Stimulated activated CD4-positive, alpha-beta T cell treated with anti-CD3 and anti-CD28 coated beads, Interleukin-4, amount 100 ng/mL, for 48 hours (primary cell): ENCODE measurements around the gene TBC1D2.
"Not testable (repeated sequence)": the region's sequence is repeated elsewhere in the genome, so short reads cannot be mapped to it uniquely, and the experiment has no call there.

Source experiments
- DNase-seq, 2 donors: peaks; one replicate each; pipeline ENCODE4 v3.0.0-alpha.2; 2020; ENCODE audit warnings: low read depth in 2 of 2

The TBC1D2 gene, protein sequence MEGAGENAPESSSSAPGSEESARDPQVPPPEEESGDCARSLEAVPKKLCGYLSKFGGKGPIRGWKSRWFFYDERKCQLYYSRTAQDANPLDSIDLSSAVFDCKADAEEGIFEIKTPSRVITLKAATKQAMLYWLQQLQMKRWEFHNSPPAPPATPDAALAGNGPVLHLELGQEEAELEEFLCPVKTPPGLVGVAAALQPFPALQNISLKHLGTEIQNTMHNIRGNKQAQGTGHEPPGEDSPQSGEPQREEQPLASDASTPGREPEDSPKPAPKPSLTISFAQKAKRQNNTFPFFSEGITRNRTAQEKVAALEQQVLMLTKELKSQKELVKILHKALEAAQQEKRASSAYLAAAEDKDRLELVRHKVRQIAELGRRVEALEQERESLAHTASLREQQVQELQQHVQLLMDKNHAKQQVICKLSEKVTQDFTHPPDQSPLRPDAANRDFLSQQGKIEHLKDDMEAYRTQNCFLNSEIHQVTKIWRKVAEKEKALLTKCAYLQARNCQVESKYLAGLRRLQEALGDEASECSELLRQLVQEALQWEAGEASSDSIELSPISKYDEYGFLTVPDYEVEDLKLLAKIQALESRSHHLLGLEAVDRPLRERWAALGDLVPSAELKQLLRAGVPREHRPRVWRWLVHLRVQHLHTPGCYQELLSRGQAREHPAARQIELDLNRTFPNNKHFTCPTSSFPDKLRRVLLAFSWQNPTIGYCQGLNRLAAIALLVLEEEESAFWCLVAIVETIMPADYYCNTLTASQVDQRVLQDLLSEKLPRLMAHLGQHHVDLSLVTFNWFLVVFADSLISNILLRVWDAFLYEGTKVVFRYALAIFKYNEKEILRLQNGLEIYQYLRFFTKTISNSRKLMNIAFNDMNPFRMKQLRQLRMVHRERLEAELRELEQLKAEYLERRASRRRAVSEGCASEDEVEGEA

DNA sequence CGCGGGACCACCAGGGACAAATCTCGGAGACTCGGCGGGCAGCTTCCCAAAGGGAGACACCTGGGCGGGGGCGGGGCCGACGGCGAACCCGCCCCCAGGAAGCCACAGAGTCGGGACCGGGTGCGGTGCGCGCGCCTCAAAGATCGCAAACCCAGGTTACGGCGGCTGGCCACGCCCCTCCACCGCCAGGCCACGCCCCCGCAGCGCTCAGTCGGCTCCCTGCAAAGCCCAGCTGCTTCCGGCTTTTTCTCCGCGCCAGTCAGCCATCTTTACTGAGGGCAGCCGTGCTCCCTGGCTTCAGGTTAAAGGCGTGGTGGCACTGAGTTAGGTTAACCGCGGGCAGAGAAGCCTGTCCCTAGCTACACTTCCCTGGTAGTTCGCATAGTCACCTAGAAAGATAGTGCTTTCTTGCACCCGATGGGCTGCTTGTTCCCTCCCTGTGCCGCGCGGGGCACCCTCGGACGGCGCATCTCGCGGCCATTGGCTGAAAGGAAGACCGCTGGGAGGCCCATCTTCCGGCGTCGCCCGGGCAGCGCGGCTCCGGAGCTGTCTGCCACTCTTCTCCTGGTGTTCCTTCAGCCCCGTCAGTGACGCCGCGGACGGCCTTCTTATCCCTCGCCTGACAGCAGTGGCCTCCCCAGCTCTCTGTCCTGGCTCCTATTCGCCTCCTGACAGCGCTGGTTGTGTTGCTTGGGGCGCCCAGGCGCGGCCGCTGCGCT lies at the start of gene TBC1D2:
Gene TBC1D2, minus strand, starts transcription at position 72 of the 719 bp plus-strand sequence. CDS start 108 bp downstream, outside the sequence.
- DNase-seq = peak; percentile 95 to 96

DNA sequence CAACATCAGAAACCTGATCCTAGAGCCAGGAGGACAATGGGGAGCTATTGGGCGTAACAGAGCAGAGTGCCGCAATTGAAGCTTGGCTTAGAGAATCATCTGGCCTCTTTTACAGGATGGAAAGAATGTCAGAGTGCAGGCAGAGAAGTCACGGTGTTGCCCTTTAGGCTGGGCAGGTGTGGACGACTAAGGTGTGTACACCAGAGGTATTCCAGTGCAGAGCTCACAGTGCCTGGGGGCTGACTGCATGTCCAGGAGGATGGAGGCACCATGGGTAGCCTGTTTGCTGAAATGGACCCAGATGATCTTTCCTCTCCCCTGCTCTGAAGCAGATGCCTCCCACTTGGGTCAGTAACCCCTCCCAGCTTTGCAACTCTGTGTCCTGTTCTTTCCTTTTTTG lies 48.9 kb upstream of the TBC1D2 start:
- DNase-seq = no peak

DNA sequence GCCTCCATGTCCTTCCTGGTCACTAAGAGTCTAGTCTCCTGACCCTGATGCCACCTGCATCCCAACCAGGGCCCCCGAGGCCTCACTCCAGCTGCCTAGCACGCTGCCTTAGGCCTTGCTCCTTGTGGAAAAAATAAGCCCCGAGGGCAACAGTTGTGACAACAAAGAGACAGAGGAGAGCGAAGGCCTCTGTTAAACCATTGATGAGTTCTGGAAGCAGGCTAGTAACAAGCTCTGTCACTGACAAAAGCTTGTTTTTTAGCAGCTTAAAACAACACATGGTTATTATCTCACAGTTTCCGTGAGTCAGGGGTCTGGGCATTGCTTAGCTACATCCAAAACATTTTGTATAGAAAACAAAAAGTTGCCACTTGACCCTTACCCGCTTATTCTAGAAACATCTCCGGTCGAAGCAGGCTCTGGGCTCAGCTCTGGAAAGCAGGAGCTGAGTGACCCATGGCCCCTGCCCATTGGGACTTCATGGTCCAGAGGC lies 48.2 kb upstream of the TBC1D2 start:
- no peak for DNase-seq

DNA sequence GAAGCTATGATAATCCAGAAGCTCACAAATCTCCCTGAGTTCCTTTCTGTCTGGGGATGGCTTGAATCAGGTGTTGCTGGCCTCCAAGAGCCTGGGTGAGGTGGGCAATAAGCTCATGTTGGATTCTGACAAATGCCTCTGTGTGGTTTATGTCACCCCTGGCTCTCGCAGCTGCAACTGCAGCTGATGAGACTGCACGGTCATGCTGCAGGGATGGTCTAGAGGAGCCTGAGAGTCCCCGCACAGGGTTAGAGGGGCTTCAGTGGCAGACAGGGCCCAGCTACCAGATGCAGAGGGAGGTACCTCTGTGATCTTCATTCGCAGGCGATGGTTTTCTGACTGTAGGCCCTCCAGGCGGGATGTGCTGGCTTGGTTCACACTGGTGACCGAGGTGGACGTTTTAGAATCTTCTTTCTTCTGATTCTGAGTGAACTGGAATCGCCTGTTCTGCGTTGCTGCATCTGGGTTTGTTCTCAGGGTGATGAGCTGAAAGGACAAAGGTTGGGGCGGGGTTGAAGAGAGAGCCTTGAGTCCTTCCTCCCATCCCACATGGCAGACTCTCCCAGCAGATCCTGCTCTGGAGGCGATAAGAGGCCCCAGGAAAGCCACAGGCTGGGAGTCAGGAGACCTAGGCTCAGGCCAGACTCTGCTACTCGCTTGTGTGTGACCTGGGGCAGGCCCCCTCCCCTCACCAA lies 47.6 kb upstream of the TBC1D2 start:
- no peak for DNase-seq

DNA sequence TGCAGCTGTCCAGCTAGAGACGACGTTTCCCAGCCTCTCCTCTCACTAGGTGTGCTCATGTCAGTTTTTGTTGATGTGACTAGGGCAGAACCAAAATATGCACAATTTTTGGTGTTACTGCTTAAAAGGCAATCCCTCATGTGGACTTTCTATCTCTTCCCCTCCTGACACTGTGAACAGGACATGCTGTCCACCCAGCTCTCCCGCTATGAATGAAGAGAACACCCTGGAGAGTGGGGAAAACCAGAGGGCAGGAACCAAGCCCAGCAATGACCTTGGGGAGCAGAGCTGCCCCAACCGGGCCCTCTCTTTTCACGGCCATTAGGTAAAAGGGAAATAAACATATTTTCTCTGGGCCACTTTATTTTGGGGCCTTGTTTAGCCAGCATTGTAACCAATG lies 46.7 kb upstream of the TBC1D2 start:
- no peak for DNase-seq

DNA sequence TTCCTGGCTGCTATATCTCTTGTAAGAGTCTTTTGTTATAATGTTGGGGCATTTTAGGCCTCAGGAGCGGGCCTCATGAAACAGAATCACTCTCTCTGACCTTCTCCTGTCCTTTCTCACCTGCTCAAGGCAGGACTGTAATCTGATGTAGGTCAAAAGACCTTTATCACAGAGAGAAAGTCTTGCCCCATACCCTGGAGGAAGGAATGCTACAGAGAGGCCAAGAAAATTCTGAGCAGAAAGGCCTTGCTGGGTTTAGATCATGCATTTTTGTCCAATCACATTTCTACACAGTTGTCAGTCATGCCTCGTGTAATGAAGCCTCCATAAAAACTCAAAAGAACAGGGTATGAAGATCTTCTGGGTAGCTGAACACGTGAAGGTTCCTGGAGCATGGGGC lies 45.2 kb upstream of the TBC1D2 start:
- no peak for DNase-seq

DNA sequence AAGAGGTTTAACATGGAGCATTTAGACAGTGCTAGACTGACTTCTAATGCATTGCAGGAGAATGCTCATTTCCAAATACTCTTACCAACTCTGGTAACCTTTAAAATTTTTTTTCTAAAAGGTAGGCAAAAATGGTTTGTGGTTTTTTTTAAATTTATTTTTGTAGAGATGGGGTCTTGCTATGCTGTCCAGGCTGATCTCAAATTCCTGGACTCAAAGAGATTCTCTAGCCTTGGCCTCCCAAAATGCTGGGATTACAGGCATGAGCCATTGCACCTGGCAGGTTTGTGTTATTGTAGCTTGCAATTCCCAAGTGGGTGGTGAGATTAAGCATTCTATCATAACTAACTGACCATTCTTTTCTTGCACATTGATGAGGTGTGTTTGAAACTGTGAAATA lies 43.0 kb upstream of the TBC1D2 start:
- no peak for DNase-seq

DNA sequence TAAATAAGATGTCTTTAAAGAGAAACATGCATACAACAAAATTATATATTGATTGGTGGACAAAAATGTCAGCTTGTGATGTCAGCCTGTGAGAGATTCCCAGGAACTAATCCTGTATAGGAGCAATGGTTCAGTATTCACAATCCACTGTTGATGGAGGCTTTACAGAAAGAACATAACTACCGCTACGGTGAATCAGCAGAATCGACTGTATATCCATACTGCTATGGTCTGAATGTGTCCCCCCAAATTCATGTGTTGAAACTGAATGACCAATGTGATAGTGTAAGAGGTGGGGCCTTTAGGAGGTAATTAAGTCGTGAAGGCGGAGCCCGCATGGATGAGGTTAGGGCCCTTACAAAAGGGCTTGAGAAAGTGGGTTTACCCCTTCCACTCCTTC lies 40.4 kb upstream of the TBC1D2 start:
- no peak for DNase-seq

DNA sequence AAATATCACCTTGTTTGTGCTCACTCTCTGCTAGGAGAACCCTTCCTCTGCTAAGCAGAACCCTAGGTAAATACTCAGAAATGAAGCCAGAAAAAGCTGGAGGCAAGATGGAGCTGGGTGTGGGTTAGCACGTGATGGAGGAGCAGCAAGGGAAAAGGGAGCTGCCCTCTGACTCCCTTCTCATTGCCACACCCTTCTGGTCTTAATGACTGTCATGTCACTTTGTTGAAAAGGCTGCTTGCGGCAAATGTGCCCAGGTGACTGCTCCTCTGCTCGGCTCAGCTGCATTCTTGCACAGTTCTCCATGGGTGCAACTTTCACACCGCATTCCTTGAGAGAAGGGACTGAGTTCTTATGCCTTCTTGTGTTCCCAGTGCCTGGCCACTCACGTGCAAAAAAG lies 36.4 kb upstream of the TBC1D2 start:
- no peak for DNase-seq

DNA sequence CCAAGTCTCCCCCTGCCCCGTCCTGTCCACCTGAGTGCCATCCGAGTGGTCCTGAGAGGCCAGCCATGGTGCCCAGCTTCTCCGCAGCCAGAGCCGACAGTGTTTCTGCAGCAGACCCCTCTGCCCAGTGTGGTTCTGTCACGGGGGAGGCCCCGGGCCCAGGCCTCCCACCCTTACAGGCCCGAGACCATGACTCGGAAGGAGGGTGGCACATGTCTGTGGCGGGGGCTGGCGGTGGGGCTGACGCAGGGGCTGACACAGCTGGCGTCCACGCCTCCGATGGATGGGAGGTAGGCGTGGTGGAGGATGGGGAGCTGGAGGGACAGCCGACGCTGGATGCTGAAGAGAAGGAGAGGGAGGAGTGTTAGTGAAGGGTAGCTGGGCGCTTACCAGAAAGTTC lies 35.0 kb upstream of the TBC1D2 start:
- DNase-seq = no peak

DNA sequence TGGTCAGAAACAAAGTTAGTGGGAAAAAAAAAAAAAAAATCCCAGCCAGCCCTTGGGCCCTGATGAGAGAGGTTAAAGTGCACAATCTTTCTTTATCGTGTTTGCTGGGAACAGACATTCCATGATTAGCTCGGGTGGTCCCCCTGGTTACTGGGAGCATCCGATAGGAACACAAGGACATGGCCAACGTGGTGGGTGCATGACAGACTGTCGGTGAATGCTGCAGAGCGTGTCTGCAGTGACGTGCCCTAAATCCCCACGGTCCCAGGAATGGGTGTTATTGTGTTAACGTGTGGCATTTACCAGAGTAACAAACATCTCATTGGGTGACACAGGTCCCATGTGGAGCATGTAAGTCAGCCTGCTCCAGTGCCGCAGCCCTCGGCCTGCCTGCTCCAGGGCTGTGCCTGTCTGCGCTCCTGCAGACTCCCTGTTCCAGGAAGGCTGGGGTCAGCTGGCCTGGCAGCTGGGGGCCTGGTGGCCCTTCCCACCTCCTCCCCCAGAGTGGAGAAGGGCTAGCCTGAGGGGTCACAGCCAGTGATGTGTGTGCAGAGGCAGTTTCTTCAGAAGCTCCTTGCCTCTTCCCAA lies 34.3 kb upstream of the TBC1D2 start:
- no peak for DNase-seq

DNA sequence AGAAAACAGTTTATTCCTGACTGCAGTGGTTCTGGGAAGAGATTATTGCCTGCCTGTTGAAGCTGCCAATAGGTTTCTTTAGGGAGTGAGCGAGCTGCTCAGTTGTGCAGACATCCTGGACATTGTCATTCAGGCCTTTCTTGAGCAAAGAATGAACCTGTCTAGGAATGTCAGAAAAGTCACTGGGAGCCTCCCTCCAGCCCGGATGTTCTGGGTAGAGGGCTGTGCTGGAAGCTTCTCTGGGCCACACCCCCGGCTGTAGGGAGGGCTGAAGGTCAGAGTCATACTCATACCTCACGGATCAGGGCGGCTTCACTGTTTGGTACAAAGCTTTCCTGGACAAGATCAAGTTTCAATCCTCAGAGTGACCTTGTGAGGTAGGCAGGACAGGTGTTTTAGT lies 33.4 kb upstream of the TBC1D2 start:
- no peak for DNase-seq

DNA sequence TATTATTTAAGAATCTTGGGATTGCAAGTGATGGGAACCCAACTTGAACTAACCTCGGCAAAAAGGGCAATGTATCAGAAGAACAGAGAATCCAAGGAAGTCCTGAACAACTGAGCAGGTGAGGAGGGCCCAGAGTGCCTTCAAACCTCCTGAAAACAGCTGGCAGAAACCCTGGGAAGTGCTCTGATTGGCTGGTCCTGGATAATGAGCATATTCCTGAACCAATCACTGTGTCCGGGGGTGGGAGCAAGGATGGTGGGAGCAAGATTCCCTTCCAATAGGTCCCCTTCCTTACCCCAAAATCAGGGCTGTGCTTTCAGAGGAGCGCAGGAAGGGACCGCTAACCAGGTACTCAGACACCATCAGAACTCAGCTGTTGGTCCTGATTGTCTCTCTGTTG lies 31.9 kb upstream of the TBC1D2 start:
- no peak for DNase-seq

DNA sequence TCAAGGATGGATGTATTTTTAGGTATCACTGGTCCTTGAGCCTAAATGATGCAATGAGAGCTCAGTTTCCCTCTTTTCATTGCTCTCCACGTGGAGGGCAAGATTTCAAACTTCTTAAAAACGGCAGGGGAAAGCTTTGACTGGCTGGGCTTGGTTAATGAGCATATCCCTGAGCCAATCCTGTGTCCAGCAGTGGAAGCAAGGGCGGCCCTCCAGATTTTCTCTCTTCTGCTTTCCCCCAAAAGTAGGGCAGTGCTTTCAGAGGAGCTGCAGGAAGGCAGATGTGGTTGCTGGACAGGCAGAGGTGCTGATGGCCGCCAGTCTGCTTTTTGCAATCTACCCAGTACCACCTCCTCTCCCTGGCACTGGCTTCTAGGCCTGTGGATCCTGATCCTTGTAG lies 30.0 kb upstream of the TBC1D2 start:
- no peak for DNase-seq

DNA sequence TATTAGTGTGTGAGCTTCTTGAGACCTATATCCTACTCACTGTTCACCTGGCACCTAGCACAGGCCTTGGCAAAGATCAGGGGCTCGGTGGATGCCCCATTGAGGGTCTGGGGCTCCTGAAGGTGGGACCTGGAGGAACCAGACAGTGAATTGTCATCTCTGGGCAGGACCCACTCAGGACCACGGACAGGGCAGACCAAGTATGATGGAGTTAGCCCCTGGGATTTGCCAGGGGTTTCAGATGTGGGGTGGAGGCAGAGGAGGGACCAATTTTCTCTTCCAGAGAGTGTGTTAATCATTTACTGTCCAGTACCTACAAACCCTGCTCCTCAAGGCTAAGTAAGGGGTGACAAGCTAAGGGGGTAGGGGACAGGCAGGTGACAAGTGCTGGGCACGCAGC lies 29.3 kb upstream of the TBC1D2 start:
- no peak for DNase-seq

DNA sequence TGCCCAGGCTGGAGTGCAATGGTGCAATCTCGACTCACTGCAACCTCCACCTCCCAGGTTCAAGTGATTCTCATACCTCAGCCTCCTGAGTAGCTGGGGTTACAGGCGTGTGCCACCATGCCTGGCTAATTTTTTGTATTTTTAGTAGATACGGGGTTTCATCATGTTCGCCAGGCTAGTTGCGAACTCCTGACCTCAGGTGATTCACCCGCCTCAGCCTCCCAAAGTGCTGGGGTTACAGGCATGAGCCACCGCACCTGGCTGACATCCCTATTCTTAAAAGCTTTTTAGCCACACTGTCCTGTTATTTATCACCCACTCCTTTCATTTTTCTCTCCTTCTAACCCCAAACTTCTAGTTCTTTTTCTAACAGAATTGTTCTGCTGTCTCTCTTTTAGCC lies 27.7 kb upstream of the TBC1D2 start:
- DNase-seq = not testable (repeated sequence)

DNA sequence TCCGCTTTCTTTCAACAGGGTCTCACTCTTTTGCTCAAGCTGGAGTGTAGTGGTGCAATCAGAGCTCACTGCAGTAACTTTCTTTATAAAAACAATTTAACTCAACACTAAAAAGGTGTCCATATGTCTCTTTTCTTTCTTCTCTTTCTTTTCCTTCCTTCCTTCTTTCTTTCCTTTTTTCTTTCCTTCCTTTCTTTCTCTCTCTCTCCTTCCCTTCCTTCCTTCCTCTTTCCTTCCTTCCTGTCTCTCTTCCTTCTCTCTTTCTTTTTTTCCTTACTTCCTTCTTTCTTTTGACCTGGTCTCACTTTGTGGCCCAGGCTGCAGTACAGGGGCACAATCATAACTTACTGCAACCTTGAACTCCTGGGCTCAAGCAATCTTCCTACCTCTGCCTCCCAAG lies 25.8 kb upstream of the TBC1D2 start:
- DNase-seq = no peak

DNA sequence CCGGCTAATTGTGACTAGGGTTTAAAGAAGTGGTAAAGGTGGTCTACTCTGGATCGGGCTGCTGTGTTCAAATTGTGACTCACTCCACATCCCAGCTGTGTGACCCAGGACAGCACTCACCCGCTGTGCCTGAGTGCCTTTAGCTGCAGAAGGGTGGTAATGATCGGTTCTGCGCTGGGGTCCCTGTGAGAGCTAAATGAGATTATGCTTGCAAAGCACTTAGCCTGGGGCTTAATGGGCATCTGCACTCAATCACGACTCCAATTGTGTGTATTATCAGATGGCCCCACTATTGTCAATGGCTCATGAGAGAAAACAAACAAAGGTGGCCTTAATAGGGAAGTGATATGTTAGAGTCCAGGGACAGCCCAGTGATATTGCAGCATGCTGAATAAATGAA lies 25.1 kb upstream of the TBC1D2 start:
- DNase-seq = no peak

DNA sequence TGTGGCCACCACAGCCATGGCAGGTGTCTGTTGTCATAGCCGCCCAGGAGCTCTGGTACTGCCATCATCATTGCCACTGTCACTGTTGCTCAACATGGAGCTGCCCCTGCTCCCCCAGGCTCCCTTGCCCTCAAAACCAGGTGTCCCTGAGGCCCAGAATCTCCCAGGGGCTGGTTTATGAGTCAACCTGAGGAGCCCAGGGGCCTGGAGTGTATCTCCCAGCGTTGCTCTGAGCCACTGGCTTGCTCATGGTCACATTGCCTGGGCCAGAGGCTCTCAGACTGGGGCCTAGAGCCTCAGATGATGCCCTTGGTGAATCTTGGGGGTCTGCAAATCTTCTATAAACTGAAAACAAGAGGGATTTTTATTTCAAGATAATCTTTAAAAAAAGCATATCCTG lies 24.7 kb upstream of the TBC1D2 start:
- no peak for DNase-seq

DNA sequence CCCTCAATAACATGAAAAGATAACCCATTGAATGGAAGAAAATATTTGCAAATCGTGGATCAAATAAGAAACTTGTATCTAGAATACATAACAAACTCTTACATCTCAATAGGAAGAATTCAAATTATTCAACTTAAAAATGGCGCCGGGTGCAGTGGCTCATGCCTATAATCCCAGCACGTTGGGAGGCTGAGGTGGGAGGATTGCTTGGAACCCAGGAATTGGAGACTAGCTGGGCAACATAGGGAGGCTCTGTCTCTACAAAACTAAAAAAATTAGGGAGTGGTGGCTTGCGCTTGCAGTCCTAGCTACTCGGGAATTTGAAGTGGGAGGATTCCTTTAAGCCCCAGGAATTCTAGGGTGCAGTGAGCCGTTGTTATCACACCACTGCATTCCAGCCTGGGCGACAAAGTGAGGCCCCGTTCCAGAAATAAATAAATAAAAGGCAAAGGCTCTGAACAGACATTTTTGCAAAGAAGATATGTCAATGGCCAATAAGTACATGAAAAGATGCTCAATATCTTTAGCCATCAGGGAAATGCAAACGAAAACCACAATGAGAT lies 21.5 kb upstream of the TBC1D2 start:
- DNase-seq = no peak

DNA sequence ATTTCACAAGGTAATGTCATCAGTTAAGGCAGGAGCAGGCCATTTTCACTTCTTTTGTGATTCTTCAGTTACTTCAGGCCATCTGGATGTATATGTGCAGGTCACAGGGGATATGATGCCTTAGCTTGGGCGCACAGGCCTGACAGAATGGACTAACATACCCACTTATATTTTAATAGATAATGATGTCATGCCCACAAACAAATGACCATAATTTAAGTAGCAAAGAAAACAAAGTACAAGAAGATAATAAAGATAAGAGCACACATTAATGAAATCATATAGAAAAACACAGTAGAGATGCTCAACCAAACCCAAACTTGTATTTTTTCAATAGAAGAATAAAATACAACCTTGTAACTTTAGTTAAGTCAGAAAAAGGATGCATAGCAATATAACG lies 19.7 kb upstream of the TBC1D2 start:
- no peak for DNase-seq
